Activated T-helper 1 cell treated with Interleukin-2 at 50 U/mL for 16 hours (primary cell): ENCODE data around the gene XKR7.
"Not testable (repeated sequence)": the region's sequence is repeated elsewhere in the genome, so short reads cannot be mapped to it uniquely, and the experiment has no call there.

Experiments used
- DNase-seq: peaks from one replicate; pipeline ENCODE4 v3.0.0-alpha.2; 2020; ENCODE audit warnings: low read depth

Gene XKR7

GRCh38 chr20:31967830-31968249 is at the start of gene XKR7:
Gene XKR7 (plus strand): TSS chr20:31968151. CDS start chr20:31968176, 25 bp downstream.
- DNase-seq = no peak

GRCh38 chr20:31918466-31919105 is 49.4 kb upstream of the XKR7 start:
- no peak for DNase-seq

- no peak for DNase-seq
These were observed 48.4 kb upstream of the XKR7 start for GRCh38 chr20:31919410-31920155.

GRCh38 chr20:31920275-31920855 is 47.6 kb upstream of the XKR7 start:
- DNase-seq = no peak

- not testable (repeated sequence) for DNase-seq
These were observed 46.5 kb upstream of the XKR7 start for GRCh38 chr20:31921480-31921879.

GRCh38 chr20:31922181-31922580 is 45.8 kb upstream of the XKR7 start:
- DNase-seq = no peak

- no peak for DNase-seq
These were observed 45.4 kb upstream of the XKR7 start for GRCh38 chr20:31922588-31922987.

GRCh38 chr20:31923388-31924331 is 44.3 kb upstream of the XKR7 start:
- DNase-seq = no peak

GRCh38 chr20:31924561-31924960 is 43.4 kb upstream of the XKR7 start:
- DNase-seq = no peak

- no peak for DNase-seq
These were observed 42.3 kb upstream of the XKR7 start for GRCh38 chr20:31925631-31926030.

- DNase-seq = no peak
These were observed 41.5 kb upstream of the XKR7 start for GRCh38 chr20:31926493-31926892.

- DNase-seq = no peak
These were observed 40.3 kb upstream of the XKR7 start for GRCh38 chr20:31927627-31928159.

GRCh38 chr20:31929631-31930030 is 38.3 kb upstream of the XKR7 start:
- DNase-seq = not testable (repeated sequence)

GRCh38 chr20:31930779-31931178 is 37.2 kb upstream of the XKR7 start:
- DNase-seq = no peak

- DNase-seq = no peak
These were observed 34.3 kb upstream of the XKR7 start for GRCh38 chr20:31933698-31934097.

- no peak for DNase-seq
These were observed 33.5 kb upstream of the XKR7 start for GRCh38 chr20:31934491-31934890.

- no peak for DNase-seq
These were observed 32.8 kb upstream of the XKR7 start for GRCh38 chr20:31934968-31935764.

- no peak for DNase-seq
These were observed 31.5 kb upstream of the XKR7 start for GRCh38 chr20:31936420-31936819.

- DNase-seq = no peak
These were observed 30.1 kb upstream of the XKR7 start for GRCh38 chr20:31937820-31938219.

GRCh38 chr20:31939661-31940060 is 28.3 kb upstream of the XKR7 start:
- DNase-seq = no peak

- no peak for DNase-seq
These were observed 24.9 kb upstream of the XKR7 start for GRCh38 chr20:31943052-31943471.
